ENCODE results near the gene SPATA13. TPM values are rescaled to one million over a fixed set of nuclear protein-coding genes. Genes with fewer than 3 reads are reported as not detected.

SPATA13 gene
- total and polyA plus RNA-seq, 8 donors: 3.6 to 156 (median 48.6) TPM

DNA sequence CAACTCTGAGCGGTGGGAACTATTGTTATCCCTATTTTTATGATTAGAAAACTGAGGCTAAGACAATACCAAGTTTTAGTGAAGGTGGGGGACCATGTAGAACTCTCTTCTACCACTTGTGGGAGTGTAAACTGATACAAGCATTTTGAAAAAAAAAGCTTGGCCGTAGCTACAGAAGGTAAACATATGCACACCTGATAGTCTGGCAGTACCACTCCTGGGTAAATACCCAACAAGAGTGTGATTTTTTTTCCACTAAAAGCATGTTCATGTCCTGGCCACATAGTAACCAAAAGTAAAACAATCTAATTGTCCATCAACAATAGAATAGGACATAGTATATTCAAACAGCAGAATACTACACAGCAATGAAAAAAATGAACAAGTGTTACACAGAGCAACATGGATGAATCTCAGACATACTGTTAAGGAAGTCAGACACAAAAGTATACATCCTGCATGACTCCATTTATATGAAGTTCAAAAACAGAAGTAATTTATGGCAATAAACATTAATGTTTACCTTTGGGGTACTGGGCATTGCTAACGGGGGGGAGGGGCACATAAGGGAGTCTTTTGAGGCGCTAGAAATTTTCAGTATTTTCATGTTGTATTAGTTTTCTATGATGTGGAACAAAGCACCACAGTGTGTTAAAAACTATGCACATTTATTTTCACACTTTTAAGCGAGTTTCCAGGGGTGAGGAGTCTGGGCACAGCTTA, 6.4 kb upstream of the SPATA13 start:
- no peak overlapping the region for H3K4me3 ChIP-seq
- DNase-seq: no peak
- TF ChIP-seq POLR2AphosphoS5 (IDR thresholded peaks at IDR 0.05) (no peak), EP300 (IDR thresholded peaks at IDR 0.05) (no peak), POLR2A (IDR thresholded peaks at IDR 0.05) (no peak), CTCF (IDR thresholded peaks at IDR 0.05) (no peak)
- H3K27me3 ChIP-seq: no peaks in the 10 kb centered on the region
- WGBS, 5 donors: 57 to 67% (median 60%) methylated on average over 5 of the region's 5 CpGs
- intact Hi-C loops (cut with DNase I; ENCODE audit: low total_unique reads): no loop called here
- H3K9me3 ChIP-seq: no peaks in the 10 kb centered on the region
- H3K27ac ChIP-seq: peak overlapping the region in 4 of 5 donors; percentile 26 to 71 (median 50)
- peaks cover 12 to 24% (median 23%) of the 10 kb centered on the region in 4 donors for H3K4me1 ChIP-seq
- H3K36me3 ChIP-seq: no peaks in the 10 kb centered on the region

GRCh38 chr13:24159357-24159756, 1.2 kb upstream of the SPATA13 start:
- H3K27me3 ChIP-seq: peaks cover 0 to 5% (median 0%) of the 10 kb centered on the region in 3 donors
- intact Hi-C loops (cut with DNase I; ENCODE audit: low total_unique reads): no loop called here
- TF ChIP-seq POLR2AphosphoS5 (IDR thresholded peaks at IDR 0.05): no peak
- no peak for TF ChIP-seq CTCF (IDR thresholded peaks at IDR 0.05)
- TF ChIP-seq POLR2A (IDR thresholded peaks at IDR 0.05): no peak
- no peak for TF ChIP-seq EP300 (IDR thresholded peaks at IDR 0.05)
- no peak overlapping the region for H3K4me3 ChIP-seq
- WGBS, 5 donors: 57 to 72% (median 69%) methylated on average over 5 of the region's 5 CpGs
- peak in 1 of 2 donors; percentile 41 for DNase-seq
- H3K9me3 ChIP-seq: no peaks in the 10 kb centered on the region
- peaks cover 0 to 1% (median 0%) of the 10 kb centered on the region in 4 donors for H3K36me3 ChIP-seq
- peaks cover 19 to 49% (median 36%) of the 10 kb centered on the region in 4 donors for H3K4me1 ChIP-seq
- H3K27ac ChIP-seq: peak overlapping the region in 4 of 5 donors; percentile 90 to 95 (median 93)

GRCh38 chr13:24161010-24161775, 673 bp downstream of the SPATA13 start:
- Histone ChIP-seq H3K4me1 (peaks cover 14 to 54% (median 39%) of the 10 kb centered on the region in 4 donors), H3K27ac (peak overlapping the region; percentile 90 to 95 (median 93)), H3K9me3 (no peaks in the 10 kb centered on the region), H3K27me3 (peaks cover 0 to 5% (median 0%) of the 10 kb centered on the region in 3 donors), H3K4me3 (peak overlapping the region; percentile 78 to 86 (median 83)), H3K36me3 (peaks cover 0 to 18% (median 15%) of the 10 kb centered on the region in 4 donors)
- WGBS, 5 donors: 0 to 1% (median 1%) methylated on average over 13 to 43 of the region's 43 CpGs
- no peak for TF ChIP-seq EP300 (IDR thresholded peaks at IDR 0.05)
- TF ChIP-seq POLR2AphosphoS5 (IDR thresholded peaks at IDR 0.05): peak in 2 of 3 donors; percentile 20 to 31
- peak in 1 of 4 donors; percentile 31 for TF ChIP-seq POLR2A (IDR thresholded peaks at IDR 0.05)
- TF ChIP-seq CTCF (IDR thresholded peaks at IDR 0.05): no peak
- DNase-seq: peak; percentile 78 to 81
- intact Hi-C loops (cut with DNase I; ENCODE audit: low total_unique reads): no loop called here

DNA sequence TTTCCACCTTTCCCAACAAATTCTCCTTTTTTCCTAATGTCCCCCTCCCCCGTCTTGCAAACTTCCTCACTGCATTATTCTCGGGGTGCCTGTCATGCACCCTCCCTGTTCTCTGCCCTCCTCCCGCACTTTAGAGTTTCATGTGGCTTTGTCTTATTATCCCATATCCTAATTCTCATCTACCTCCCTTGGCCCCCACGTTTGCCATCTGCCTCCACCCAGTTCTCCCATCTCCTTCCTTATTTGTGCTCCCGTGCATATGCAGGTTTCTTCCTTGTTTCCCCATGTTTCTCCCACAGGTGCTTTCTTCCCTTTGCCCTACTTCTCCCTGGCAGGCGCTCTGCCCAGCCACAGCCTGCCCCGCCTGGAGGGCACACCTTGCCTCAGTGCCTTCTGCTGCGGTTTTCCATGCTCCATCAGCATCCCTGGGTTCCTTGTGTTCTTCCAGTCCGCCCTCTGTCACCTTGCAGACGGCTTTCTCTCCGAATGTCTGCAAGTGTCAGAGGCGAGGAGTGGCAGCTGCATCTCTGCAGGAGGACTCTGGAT, 1.5 kb downstream of the SPATA13 start:
- Histone ChIP-seq H3K9me3 (no peaks in the 10 kb centered on the region), H3K4me1 (peaks cover 14 to 54% (median 39%) of the 10 kb centered on the region in 4 donors), H3K36me3 (peaks cover 0 to 27% (median 21%) of the 10 kb centered on the region in 4 donors), H3K27me3 (peaks cover 0 to 5% (median 0%) of the 10 kb centered on the region in 3 donors), H3K4me3 (peak overlapping the region; percentile 78 to 86 (median 83)), H3K27ac (peak overlapping the region; percentile 90 to 95 (median 93))
- intact Hi-C loops (cut with DNase I; ENCODE audit: low total_unique reads): no loop called here
- peak; percentile 70 to 80 for DNase-seq
- no peak for TF ChIP-seq EP300 (IDR thresholded peaks at IDR 0.05)
- peak in 2 of 3 donors; percentile 67 to 68 for TF ChIP-seq POLR2AphosphoS5 (IDR thresholded peaks at IDR 0.05)
- 28 to 52% (median 33%) methylated on average over 12 of the region's 12 CpGs for WGBS, 5 donors

All from stomach (tissue), 9 donors.